ENCODE measurements around the gene NOC4L. TPM values are rescaled to one million over a fixed set of nuclear protein-coding genes. Genes with fewer than 3 reads are reported as not detected.
"Not testable (repeated sequence)": the region's sequence is repeated elsewhere in the genome, so short reads cannot be mapped to it uniquely, and the experiment has no call there.

NOC4L gene
- polyA plus RNA-seq, 3 donors, result 7.3 to 18.0 (median 17.9) TPM

DNA sequence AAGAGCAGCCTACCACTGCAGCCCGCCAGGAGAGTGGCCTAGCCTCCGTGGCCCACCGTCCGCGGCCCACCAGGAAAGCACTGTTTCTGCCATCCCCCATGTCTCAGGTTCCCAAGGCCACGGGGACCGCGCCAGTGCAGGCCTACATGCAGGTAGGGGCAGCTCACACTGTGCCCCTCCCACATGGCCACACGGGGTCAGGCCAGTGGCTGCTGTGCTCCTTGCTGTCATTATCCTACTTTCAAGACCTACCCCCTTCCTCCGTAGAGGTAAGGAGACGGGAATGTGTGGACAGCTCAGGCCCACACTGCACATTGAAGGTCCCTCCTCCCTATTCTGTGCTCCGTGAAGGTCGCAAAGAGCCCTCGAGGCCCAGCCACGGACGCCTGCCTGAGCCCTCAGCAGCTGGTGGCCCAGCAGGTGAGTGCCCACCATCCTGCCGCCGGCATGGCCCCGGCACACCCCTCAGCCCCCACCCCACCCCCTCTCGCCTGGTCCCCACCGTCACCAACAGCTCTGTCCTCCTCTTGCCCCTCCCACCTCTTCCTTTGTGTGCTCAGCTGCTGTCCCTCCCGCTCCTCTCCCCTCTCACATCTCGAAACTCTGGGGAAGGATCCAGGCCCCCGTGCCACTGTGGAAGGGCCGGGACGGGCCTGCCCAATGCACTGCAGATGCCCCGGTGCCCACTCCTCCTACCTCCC lies 10.2 kb upstream of the NOC4L start:
- Histone ChIP-seq H3K9ac (ENCODE audit: insufficient read depth, low read length, poor library complexity, severe bottlenecking) (no peak overlapping the region), H4K20me1 (ENCODE audit: insufficient read depth, low read length) (no peaks in the 10 kb centered on the region), H3K4me1 (ENCODE audit: control insufficient read depth in 1 of 2, insufficient read depth in 2 of 2, low read length in 2 of 2) (no peaks in the 10 kb centered on the region), H3K4me3 (replicated peaks in 1 of 3; ENCODE audit: low read depth in 2 of 3, low read length in 3 of 3) (no peak overlapping the region), H3K79me2 (ENCODE audit: insufficient read depth, low read length) (no peaks in the 10 kb centered on the region), H3K27me3 (ENCODE audit: control insufficient read depth in 2 of 2, insufficient read depth in 2 of 2, low read length in 2 of 2) (no peaks in the 10 kb centered on the region), H3K36me3 (replicated peaks in 1 of 2; ENCODE audit: control insufficient read depth in 1 of 2, insufficient read depth in 2 of 2, low read length in 2 of 2) (peaks cover 3 to 5% of the 10 kb centered on the region in 2 donors), H3K9me3 (replicated peaks in 1 of 2; ENCODE audit: control insufficient read depth in 1 of 2, insufficient read depth in 1 of 2, low read length in 2 of 2) (no peaks in the 10 kb centered on the region), H3K4me2 (replicated peaks; ENCODE audit: extremely low read depth, low read length, poor library complexity, severe bottlenecking) (no peak overlapping the region), H3K27ac (ENCODE audit: low read depth in 1 of 2, low read length in 2 of 2) (no peak overlapping the region), H2AFZ (ENCODE audit: insufficient read depth, low read depth, low read length, poor library complexity, severe bottlenecking) (no peak overlapping the region)
- no peak for DNase-seq
- Mint-ChIP-seq H3K27ac (no peak overlapping the region), H3K36me3 (peaks cover 10 to 16% of the 10 kb centered on the region in 2 donors), H3K27me3 (ENCODE audit: low read depth in 3 of 3) (peaks cover 0 to 5% (median 0%) of the 10 kb centered on the region in 3 donors), H3K9me3 (peaks cover 0 to 9% (median 0%) of the 10 kb centered on the region in 7 donors), H3K4me1 (no peaks in the 10 kb centered on the region), H3K4me3 (no peak overlapping the region)
- TF ChIP-seq, protein P1, sequence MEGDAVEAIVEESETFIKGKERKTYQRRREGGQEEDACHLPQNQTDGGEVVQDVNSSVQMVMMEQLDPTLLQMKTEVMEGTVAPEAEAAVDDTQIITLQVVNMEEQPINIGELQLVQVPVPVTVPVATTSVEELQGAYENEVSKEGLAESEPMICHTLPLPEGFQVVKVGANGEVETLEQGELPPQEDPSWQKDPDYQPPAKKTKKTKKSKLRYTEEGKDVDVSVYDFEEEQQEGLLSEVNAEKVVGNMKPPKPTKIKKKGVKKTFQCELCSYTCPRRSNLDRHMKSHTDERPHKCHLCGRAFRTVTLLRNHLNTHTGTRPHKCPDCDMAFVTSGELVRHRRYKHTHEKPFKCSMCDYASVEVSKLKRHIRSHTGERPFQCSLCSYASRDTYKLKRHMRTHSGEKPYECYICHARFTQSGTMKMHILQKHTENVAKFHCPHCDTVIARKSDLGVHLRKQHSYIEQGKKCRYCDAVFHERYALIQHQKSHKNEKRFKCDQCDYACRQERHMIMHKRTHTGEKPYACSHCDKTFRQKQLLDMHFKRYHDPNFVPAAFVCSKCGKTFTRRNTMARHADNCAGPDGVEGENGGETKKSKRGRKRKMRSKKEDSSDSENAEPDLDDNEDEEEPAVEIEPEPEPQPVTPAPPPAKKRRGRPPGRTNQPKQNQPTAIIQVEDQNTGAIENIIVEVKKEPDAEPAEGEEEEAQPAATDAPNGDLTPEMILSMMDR (IDR thresholded peaks at IDR 0.05), result no peak
- intact Hi-C loops (cut with micrococcal nuclease), result no loop called here
- 88% methylated on average over 22 of the region's 27 CpGs for WGBS (ENCODE audit: insufficient coverage)

- H3K27me3 Mint-ChIP-seq (ENCODE audit: low read depth in 3 of 3); H3K4me1 ChIP-seq (ENCODE audit: control insufficient read depth in 1 of 2, insufficient read depth in 2 of 2, low read length in 2 of 2); H3K79me2 ChIP-seq (ENCODE audit: insufficient read depth, low read length); H3K9me3 ChIP-seq (replicated peaks in 1 of 2; ENCODE audit: control insufficient read depth in 1 of 2, insufficient read depth in 1 of 2, low read length in 2 of 2); H3K9me3 Mint-ChIP-seq; H3K4me3 ChIP-seq (replicated peaks in 1 of 3; ENCODE audit: low read depth in 2 of 3, low read length in 3 of 3); H3K4me2 ChIP-seq (replicated peaks; ENCODE audit: extremely low read depth, low read length, poor library complexity, severe bottlenecking); H3K9ac ChIP-seq (ENCODE audit: insufficient read depth, low read length, poor library complexity, severe bottlenecking); H3K4me3 Mint-ChIP-seq; H3K27ac Mint-ChIP-seq; H3K27ac ChIP-seq (ENCODE audit: low read depth in 1 of 2, low read length in 2 of 2); intact Hi-C loops (cut with micrococcal nuclease); H4K20me1 ChIP-seq (ENCODE audit: insufficient read depth, low read length); H3K4me1 Mint-ChIP-seq; DNase-seq; H2AFZ ChIP-seq (ENCODE audit: insufficient read depth, low read depth, low read length, poor library complexity, severe bottlenecking); H3K27me3 ChIP-seq (ENCODE audit: control insufficient read depth in 2 of 2, insufficient read depth in 2 of 2, low read length in 2 of 2): not testable (repeated sequence)
- 88% methylated on average over 9 of the region's 39 CpGs for WGBS (ENCODE audit: insufficient coverage)
- H3K36me3 Mint-ChIP-seq, result peaks cover 13 to 20% of the 10 kb centered on the region in 2 donors
- H3K36me3 ChIP-seq (replicated peaks in 1 of 2; ENCODE audit: control insufficient read depth in 1 of 2, insufficient read depth in 2 of 2, low read length in 2 of 2), result peaks cover 9 to 11% of the 10 kb centered on the region in 2 donors
These were observed 9.5 kb upstream of the NOC4L start for GRCh38 chr12:132134653-132135183.

GRCh38 chr12:132136226-132136625 lies 8.0 kb upstream of the NOC4L start:
- DNase-seq; H3K27ac Mint-ChIP-seq; H3K9ac ChIP-seq (ENCODE audit: insufficient read depth, low read length, poor library complexity, severe bottlenecking); H3K4me3 Mint-ChIP-seq; H3K9me3 ChIP-seq (replicated peaks in 1 of 2; ENCODE audit: control insufficient read depth in 1 of 2, insufficient read depth in 1 of 2, low read length in 2 of 2); H4K20me1 ChIP-seq (ENCODE audit: insufficient read depth, low read length); H2AFZ ChIP-seq (ENCODE audit: insufficient read depth, low read depth, low read length, poor library complexity, severe bottlenecking); H3K9me3 Mint-ChIP-seq; H3K27me3 Mint-ChIP-seq (ENCODE audit: low read depth in 3 of 3); H3K4me1 Mint-ChIP-seq; H3K27ac ChIP-seq (ENCODE audit: low read depth in 1 of 2, low read length in 2 of 2); H3K27me3 ChIP-seq (ENCODE audit: control insufficient read depth in 2 of 2, insufficient read depth in 2 of 2, low read length in 2 of 2); H3K79me2 ChIP-seq (ENCODE audit: insufficient read depth, low read length); H3K4me1 ChIP-seq (ENCODE audit: control insufficient read depth in 1 of 2, insufficient read depth in 2 of 2, low read length in 2 of 2); intact Hi-C loops (cut with micrococcal nuclease); H3K4me2 ChIP-seq (replicated peaks; ENCODE audit: extremely low read depth, low read length, poor library complexity, severe bottlenecking); H3K4me3 ChIP-seq (replicated peaks in 1 of 3; ENCODE audit: low read depth in 2 of 3, low read length in 3 of 3): not testable (repeated sequence)
- 86% methylated on average over 10 of the region's 21 CpGs for WGBS (ENCODE audit: insufficient coverage)
- H3K36me3 Mint-ChIP-seq, result peaks cover 24 to 33% of the 10 kb centered on the region in 2 donors
- peaks cover 23 to 26% of the 10 kb centered on the region in 2 donors for H3K36me3 ChIP-seq (replicated peaks in 1 of 2; ENCODE audit: control insufficient read depth in 1 of 2, insufficient read depth in 2 of 2, low read length in 2 of 2)

Data from CD14-positive monocyte (primary cell).